Adrenal gland (tissue), 5 donors: ENCODE measurements around the gene SLMAP.

Source experiments
- CTCF ChIP-seq, 6 experiments: fragments of 450-650 bp in 4 of 6; fragments of 200-600 bp in 2 of 6; sonication (generic) in 1 of 6; IDR thresholded peaks; 1 replicate in 5 of 6; 2 replicates in 1 of 6; pipeline versions ENCODE4 v1.5.1 to v1.8.0; 2016 to 2021; ENCODE audit warnings: antibody characterized with exemption in 6 of 6, mild to moderate bottlenecking in 2 of 6, moderate library complexity in 1 of 6
- POLR2A ChIP-seq, 2 donors: fragments of 450-650 bp; IDR thresholded peaks; one replicate each; pipeline ENCODE4 v1.6.1; 2017; ENCODE audit warnings: antibody characterized with exemption in 2 of 2, mild to moderate bottlenecking in 2 of 2, moderate library complexity in 1 of 2
- donor health status: DM: no; HTN: no; CAD: no.

- no peak for TF ChIP-seq POLR2A (IDR thresholded peaks at IDR 0.05)
- TF ChIP-seq CTCF (IDR thresholded peaks at IDR 0.05), result no peak
Measured at GRCh38 chr3:57752307-57752706, 3.8 kb upstream of the SLMAP start.
